K562 (cell line): Measurements from ENCODE around the gene MEGF11. TPM values are rescaled to one million over a fixed set of nuclear protein-coding genes. Genes with fewer than 3 reads are reported as not detected.
A peak's percentile ranks its signal among the peaks of the same experiment; 100 is the strongest.

Experiments used
- ARID3A ChIP-seq: IDR thresholded peaks from 2 replicates; pipeline ENCODE4 v1.6.1; 2012; ENCODE audit warnings: low read depth, low read length, improper control_type of control experiment, borderline replicate concordance
- ASH1L ChIP-seq: fragments of 450-650 bp; IDR thresholded peaks from 2 replicates; pipeline ENCODE4 v1.6.1; 2018; ENCODE audit warnings: borderline replicate concordance, mild to moderate bottlenecking, low read depth; ENCODE audit not compliant: partially characterized antibody
- BRD9 ChIP-seq: fragments of 450-650 bp; IDR thresholded peaks from 2 replicates; pipeline ENCODE4 v1.6.1; 2018; ENCODE audit warnings: low read depth; ENCODE audit not compliant: partially characterized antibody
- CREB3L1 ChIP-seq: fragments of 450-650 bp; IDR thresholded peaks from 2 replicates; pipeline ENCODE4 v1.6.1; 2014; ENCODE audit warnings: low read depth, mild to moderate bottlenecking, moderate library complexity, borderline replicate concordance
- FOXP1 ChIP-seq: sonication (generic); formaldehyde crosslinking; IDR thresholded peaks from 2 replicates; pipeline ENCODE4 v1.8.0; 2022; ENCODE audit warnings: mild to moderate bottlenecking, missing genetic modification reagents
- HDAC3 ChIP-seq: fragments of 450-650 bp; IDR thresholded peaks from 2 replicates; pipeline ENCODE4 v1.6.1; 2018; ENCODE audit warnings: borderline replicate concordance, mild to moderate bottlenecking, moderate library complexity; ENCODE audit not compliant: partially characterized antibody
- HDGF ChIP-seq: fragments of 450-650 bp; IDR thresholded peaks from 2 replicates; pipeline ENCODE4 v1.6.1; 2016
- NCOA6 ChIP-seq: fragments of 450-650 bp; IDR thresholded peaks from 2 replicates; pipeline ENCODE4 v1.6.1; 2017; ENCODE audit warnings: mild to moderate bottlenecking
- NFXL1 ChIP-seq: fragments of 450-650 bp; formaldehyde crosslinking; IDR thresholded peaks from 2 replicates; pipeline ENCODE4 v1.4.0; 2021; ENCODE audit warnings: mild to moderate bottlenecking
- ZBTB17 ChIP-seq: fragments of 450-650 bp; formaldehyde crosslinking; IDR thresholded peaks from 2 replicates; pipeline ENCODE4 v1.4.0; 2020; ENCODE audit warnings: mild to moderate bottlenecking
- ZNF12 ChIP-seq: sonication (generic); formaldehyde crosslinking; IDR thresholded peaks from 2 replicates; pipeline ENCODE4 v1.4.0; 2020; ENCODE audit warnings: mild to moderate bottlenecking, missing genetic modification reagents
- ZNF121 ChIP-seq: sonication (generic); formaldehyde crosslinking; conservative IDR thresholded peaks from 2 replicates; pipeline ENCODE4 v1.8.0; 2022; ENCODE audit warnings: missing genetic modification reagents
- ZNF174 ChIP-seq: fragments of 250-450 bp; sonication (Bioruptor Pico); IDR thresholded peaks from 2 replicates; pipeline ENCODE4 v1.4.0; 2020; ENCODE audit warnings: mild to moderate bottlenecking
- ZNF592 ChIP-seq: fragments of 450-650 bp; IDR thresholded peaks from 2 replicates; pipeline ENCODE4 v1.6.1; 2017; ENCODE audit warnings: antibody characterized with exemption, mild to moderate bottlenecking
- polyA plus RNA-seq, 8 experiments: library from polyadenylated mRNA; depleted of rRNA in 4 of 8; stranded (reverse) in 5 of 8; unstranded in 3 of 8; fragments of >200 nt; fragmentation: Nextera tagmentation in 2 of 8; fragmentation: Illumina TruSeq in 1 of 8; extraction: Ambion mirVana in 2 of 8; extraction: Trizol in 1 of 8; gene quantifications; 2 replicates each; pipeline versions ENCODE4 v1.2.1 to v1.2.3, GENCODE V29; 2011 to 2014; ENCODE audit warnings: inconsistent platforms in 1 of 8, missing spikeins in 1 of 8
- total RNA-seq, 7 experiments: library from RNA; depleted of rRNA in 6 of 7; stranded (reverse); fragments of >200 nt in 6 of 7; fragmentation: Illumina TruSeq in 2 of 7; extraction: Trizol in 2 of 7; gene quantifications; 2 replicates each; pipeline versions ENCODE4 v1.2.1 to v1.2.3, GENCODE V29; 2011 to 2021; ENCODE audit warnings: low replicate concordance in 1 of 7
- TF ChIP-seq, protein P1 (sequence below): fragments of 450-650 bp; formaldehyde crosslinking; IDR thresholded peaks from 2 replicates; pipeline ENCODE4 v1.4.0; 2020; ENCODE audit warnings: mild to moderate bottlenecking, mixed read lengths
- TF ChIP-seq, protein P2 (sequence below), 2 experiments: fragments of 200-800 bp in 1 of 2; sonication (Bioruptor generic) in 1 of 2; sonication (generic) in 1 of 2; formaldehyde crosslinking in 1 of 2; IDR thresholded peaks in 1 of 2; conservative IDR thresholded peaks in 1 of 2; 2 replicates each; pipeline versions ENCODE4 v1.5.0 to v1.6.1; 2016 to 2020; ENCODE audit warnings: missing compliant biosample characterization in 1 of 2, missing genetic modification characterization in 1 of 2, missing genetic modification reagents in 1 of 2

MEGF11 gene
- total and polyA plus RNA-seq, 9 of the 15 experiments (the other 6 are each of a cell fraction or from before 2014, with no cell fraction given): 0.06 to 0.23 (median 0.20) TPM; not detected in 6

DNA sequence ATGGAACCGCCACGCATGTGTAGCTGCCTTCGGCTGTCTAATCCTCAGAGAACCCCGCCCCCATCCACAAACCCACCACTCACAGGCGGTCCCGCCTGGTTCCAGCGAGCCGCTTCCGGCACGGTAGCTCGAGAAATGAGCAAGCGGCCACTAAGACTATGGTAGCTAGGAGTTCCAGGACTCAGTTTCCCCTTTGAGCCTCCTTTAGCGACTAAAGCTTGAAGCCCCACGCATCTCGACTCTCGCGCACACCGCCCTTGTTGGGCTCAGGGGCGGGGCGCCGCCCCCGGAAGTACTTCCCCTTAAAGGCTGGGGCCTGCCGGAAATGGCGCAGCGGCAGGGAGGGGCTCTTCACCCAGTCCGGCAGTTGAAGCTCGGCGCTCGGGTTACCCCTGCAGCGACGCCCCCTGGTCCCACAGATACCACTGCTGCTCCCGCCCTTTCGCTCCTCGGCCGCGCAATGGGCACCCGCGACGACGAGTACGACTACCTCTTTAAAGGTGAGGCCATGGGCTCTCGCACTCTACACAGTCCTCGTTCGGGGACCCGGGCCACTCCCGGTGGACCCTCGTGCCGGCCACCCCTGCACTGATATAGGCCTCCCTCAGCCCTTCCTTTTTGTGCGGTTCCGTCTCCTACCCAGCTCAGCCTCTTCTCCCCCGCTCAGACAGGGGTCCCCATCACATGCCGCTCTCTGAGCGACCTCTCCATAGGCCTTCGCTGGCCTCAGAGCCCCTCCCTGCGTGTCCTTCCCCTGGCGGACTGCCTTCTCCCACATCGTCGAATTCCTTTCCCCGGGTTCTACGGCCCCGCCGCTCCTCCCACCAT lies 384.2 kb downstream of the MEGF11 start, which contains the start of gene RAB11A (continued):
- TF ChIP-seq ZNF174 (CRISPR knock-in tag) (no peak), BRD9 (peak; percentile 24), ARID3A (no peak), NCOA6 (no peak), ASH1L (no peak), ZNF12 (CRISPR knock-in tag) (no peak), ZBTB17 (CRISPR knock-in tag) (peak; percentile 71; the same call in 1 of the 2 replicates), ZNF121 (CRISPR knock-in tag) (no peak), NFXL1 (CRISPR knock-in tag) (no peak), HDAC3 (peak; percentile 74), HDGF (no peak), CREB3L1 (peak; percentile 95), FOXP1 (CRISPR knock-in tag) (peak; percentile 51; the same call in 1 of the 2 replicates), ZNF592 (peak; percentile 94; the same call in 1 of the 2 replicates)
- TF ChIP-seq, protein P1, sequence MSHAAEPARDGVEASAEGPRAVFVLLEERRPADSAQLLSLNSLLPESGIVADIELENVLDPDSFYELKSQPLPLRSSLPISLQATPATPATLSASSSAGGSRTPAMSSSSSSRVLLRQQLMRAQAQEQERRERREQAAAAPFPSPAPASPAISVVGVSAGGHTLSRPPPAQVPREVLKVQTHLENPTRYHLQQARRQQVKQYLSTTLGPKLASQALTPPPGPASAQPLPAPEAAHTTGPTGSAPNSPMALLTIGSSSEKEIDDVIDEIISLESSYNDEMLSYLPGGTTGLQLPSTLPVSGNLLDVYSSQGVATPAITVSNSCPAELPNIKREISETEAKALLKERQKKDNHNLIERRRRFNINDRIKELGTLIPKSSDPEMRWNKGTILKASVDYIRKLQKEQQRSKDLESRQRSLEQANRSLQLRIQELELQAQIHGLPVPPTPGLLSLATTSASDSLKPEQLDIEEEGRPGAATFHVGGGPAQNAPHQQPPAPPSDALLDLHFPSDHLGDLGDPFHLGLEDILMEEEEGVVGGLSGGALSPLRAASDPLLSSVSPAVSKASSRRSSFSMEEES (CRISPR knock-in tag): no peak
- TF ChIP-seq, protein P2, sequence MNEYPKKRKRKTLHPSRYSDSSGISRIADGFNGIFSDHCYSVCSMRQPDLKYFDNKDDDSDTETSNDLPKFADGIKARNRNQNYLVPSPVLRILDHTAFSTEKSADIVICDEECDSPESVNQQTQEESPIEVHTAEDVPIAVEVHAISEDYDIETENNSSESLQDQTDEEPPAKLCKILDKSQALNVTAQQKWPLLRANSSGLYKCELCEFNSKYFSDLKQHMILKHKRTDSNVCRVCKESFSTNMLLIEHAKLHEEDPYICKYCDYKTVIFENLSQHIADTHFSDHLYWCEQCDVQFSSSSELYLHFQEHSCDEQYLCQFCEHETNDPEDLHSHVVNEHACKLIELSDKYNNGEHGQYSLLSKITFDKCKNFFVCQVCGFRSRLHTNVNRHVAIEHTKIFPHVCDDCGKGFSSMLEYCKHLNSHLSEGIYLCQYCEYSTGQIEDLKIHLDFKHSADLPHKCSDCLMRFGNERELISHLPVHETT (CRISPR knock-in tag; conservative IDR thresholded peaks at IDR 0.05 in 1 of 2, IDR thresholded peaks at IDR 0.05 in 1 of 2): peak in 1 of 2 experiments; percentile 78; a peak in 2 of 4 replicates
